Tibial nerve (tissue), 4 donors: Measurements from ENCODE around the gene SECTM1.

Experiments
- EP300 ChIP-seq, 2 donors: sonication (generic); formaldehyde crosslinking; IDR thresholded peaks; one replicate each; pipeline ENCODE4 v1.6.1; 2017; ENCODE audit warnings: antibody characterized with exemption in 2 of 2, mild to moderate bottlenecking in 1 of 2
- TF ChIP-seq, protein P1 (sequence below), 5 experiments: fragments of 200-600 bp in 3 of 5; fragments of 450-650 bp in 2 of 5; sonication (generic) in 3 of 5; IDR thresholded peaks; one replicate each; pipeline ENCODE4 v1.5.1; 2016 to 2019; ENCODE audit warnings: antibody characterized with exemption in 5 of 5, mild to moderate bottlenecking in 3 of 5, moderate library complexity in 2 of 5

DNA sequence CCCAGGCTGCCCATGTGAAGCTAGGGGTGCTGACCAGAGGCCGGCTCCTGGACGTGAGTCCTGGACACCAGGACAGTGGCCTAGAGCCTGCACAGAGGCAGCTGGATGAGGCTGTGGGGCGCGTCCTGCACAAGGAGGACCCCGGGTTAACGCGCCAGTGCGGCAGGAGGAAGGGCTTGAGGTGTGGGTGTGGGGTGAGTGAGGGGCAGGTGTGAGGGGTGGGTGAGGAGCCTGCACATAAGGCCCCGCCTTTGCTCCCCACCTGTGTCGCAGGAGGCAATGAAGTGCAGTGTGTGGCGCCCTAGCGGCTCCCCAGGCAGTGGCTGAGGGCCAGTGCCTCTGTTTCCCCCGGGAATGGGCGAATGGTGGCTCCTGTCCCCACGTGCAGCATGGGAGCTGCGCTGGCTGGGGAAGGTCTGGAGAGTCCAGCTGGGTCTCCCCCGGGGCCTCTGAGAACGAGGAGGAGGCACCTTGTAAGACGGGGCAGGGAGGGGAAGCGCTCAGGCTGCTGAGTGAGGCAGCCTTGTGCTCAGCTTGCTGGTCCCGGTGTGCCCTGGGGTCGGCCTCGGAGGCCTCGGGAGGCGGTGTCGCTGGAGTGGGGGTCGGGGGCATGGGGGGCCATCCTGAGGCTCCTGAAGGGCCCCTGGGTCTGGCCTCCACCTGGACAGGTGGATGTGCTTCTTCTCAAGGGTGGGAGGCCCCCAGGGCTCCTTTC, 19.4 kb downstream of the SECTM1 start:
- TF ChIP-seq, protein P1, sequence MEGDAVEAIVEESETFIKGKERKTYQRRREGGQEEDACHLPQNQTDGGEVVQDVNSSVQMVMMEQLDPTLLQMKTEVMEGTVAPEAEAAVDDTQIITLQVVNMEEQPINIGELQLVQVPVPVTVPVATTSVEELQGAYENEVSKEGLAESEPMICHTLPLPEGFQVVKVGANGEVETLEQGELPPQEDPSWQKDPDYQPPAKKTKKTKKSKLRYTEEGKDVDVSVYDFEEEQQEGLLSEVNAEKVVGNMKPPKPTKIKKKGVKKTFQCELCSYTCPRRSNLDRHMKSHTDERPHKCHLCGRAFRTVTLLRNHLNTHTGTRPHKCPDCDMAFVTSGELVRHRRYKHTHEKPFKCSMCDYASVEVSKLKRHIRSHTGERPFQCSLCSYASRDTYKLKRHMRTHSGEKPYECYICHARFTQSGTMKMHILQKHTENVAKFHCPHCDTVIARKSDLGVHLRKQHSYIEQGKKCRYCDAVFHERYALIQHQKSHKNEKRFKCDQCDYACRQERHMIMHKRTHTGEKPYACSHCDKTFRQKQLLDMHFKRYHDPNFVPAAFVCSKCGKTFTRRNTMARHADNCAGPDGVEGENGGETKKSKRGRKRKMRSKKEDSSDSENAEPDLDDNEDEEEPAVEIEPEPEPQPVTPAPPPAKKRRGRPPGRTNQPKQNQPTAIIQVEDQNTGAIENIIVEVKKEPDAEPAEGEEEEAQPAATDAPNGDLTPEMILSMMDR (IDR thresholded peaks at IDR 0.05), result no peak
- TF ChIP-seq EP300 (IDR thresholded peaks at IDR 0.05), result no peak
